ENCODE results near the gene IER3IP1.
"Not testable (repeated sequence)": the region's sequence is repeated elsewhere in the genome, so short reads cannot be mapped to it uniquely, and the experiment has no call there.

DNA sequence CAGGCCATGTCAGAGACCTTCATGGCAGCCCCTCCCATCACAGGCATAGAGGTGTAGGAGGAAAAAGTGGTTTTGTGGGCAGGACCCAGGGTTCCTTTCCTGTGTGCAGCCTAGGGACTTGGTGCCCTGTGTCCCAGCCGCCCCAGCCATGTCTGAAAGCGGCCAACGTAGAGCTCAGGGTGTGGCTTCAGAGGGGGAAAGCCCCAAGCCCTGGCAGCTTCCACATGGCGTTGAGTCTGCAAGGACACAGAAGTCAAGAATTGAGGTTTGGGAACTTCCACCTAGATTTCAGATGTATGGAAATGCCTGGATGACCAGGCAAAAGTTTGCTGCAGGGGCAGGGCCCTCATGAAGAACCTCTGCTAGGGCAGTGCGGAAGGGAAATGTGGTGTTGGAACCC lies 6.0 kb upstream of the IER3IP1 start:
- TF ChIP-seq, protein P1, sequence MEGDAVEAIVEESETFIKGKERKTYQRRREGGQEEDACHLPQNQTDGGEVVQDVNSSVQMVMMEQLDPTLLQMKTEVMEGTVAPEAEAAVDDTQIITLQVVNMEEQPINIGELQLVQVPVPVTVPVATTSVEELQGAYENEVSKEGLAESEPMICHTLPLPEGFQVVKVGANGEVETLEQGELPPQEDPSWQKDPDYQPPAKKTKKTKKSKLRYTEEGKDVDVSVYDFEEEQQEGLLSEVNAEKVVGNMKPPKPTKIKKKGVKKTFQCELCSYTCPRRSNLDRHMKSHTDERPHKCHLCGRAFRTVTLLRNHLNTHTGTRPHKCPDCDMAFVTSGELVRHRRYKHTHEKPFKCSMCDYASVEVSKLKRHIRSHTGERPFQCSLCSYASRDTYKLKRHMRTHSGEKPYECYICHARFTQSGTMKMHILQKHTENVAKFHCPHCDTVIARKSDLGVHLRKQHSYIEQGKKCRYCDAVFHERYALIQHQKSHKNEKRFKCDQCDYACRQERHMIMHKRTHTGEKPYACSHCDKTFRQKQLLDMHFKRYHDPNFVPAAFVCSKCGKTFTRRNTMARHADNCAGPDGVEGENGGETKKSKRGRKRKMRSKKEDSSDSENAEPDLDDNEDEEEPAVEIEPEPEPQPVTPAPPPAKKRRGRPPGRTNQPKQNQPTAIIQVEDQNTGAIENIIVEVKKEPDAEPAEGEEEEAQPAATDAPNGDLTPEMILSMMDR (IDR thresholded peaks at IDR 0.05) = not testable (repeated sequence)
- TF ChIP-seq POLR2A (IDR thresholded peaks at IDR 0.05) = not testable (repeated sequence)
